ENCODE measurements around the gene SRBD1.
"Not testable (repeated sequence)": the region's sequence is repeated elsewhere in the genome, so short reads cannot be mapped to it uniquely, and the experiment has no call there.

The SRBD1 gene

GRCh38 chr2:45446016-45446415 is 165.1 kb downstream of the SRBD1 start:
- H3K36me3 Mint-ChIP-seq (ENCODE audit: insufficient read depth) = peaks cover 4% of the 10 kb centered on the region
- H3K27me3 Mint-ChIP-seq = no peaks in the 10 kb centered on the region

GRCh38 chr2:45445037-45445436 is 166.0 kb downstream of the SRBD1 start:
- no peak overlapping the region for H3K4me3 Mint-ChIP-seq
- H3K27ac Mint-ChIP-seq = no peak overlapping the region
- peaks cover 4% of the 10 kb centered on the region for H3K36me3 Mint-ChIP-seq (ENCODE audit: insufficient read depth)
- no peak for ATAC-seq (replicated peaks)
- no peaks in the 10 kb centered on the region for H3K9me3 Mint-ChIP-seq
- peaks cover 1 to 7% of the 10 kb centered on the region in 2 donors for H3K4me1 Mint-ChIP-seq (ENCODE audit: low read depth in 2 of 2)
- H3K27me3 Mint-ChIP-seq = no peaks in the 10 kb centered on the region
- no peak for DNase-seq

More at GRCh38 chr2:45446016-45446415, 165.1 kb downstream of the SRBD1 start:
- Mint-ChIP-seq H3K27ac (no peak overlapping the region), H3K9me3 (no peaks in the 10 kb centered on the region), H3K4me3 (no peak overlapping the region), H3K4me1 (ENCODE audit: low read depth in 2 of 2) (peaks cover 1 to 7% of the 10 kb centered on the region in 2 donors)
- DNase-seq = no peak
- ATAC-seq (replicated peaks) = no peak

- Mint-ChIP-seq H3K27ac (peak overlapping the region in 1 of 2 donors; percentile 39), H3K4me3 (no peak overlapping the region), H3K27me3 (no peaks in the 10 kb centered on the region), H3K36me3 (ENCODE audit: insufficient read depth) (peaks cover 4% of the 10 kb centered on the region), H3K4me1 (ENCODE audit: low read depth in 2 of 2) (peaks cover 7 to 16% of the 10 kb centered on the region in 2 donors), H3K9me3 (no peaks in the 10 kb centered on the region)
- no peak for ATAC-seq (replicated peaks)
- DNase-seq = no peak
Observed at GRCh38 chr2:45443012-45443411, 168.1 kb downstream of the SRBD1 start.

- Mint-ChIP-seq H3K4me1 (ENCODE audit: low read depth in 2 of 2) (peaks cover 7 to 20% of the 10 kb centered on the region in 2 donors), H3K27ac (no peak overlapping the region), H3K9me3 (no peaks in the 10 kb centered on the region), H3K36me3 (ENCODE audit: insufficient read depth) (peaks cover 3% of the 10 kb centered on the region), H3K4me3 (no peak overlapping the region), H3K27me3 (no peaks in the 10 kb centered on the region)
- DNase-seq (no peak), ATAC-seq (replicated peaks) (no peak)
Observed at GRCh38 chr2:45442026-45442425, 169.0 kb downstream of the SRBD1 start.

GRCh38 chr2:45441571-45441970 is 169.5 kb downstream of the SRBD1 start:
- no peak overlapping the region for H3K4me3 Mint-ChIP-seq
- DNase-seq (no peak), ATAC-seq (replicated peaks) (no peak)
- no peaks in the 10 kb centered on the region for H3K27me3 Mint-ChIP-seq
- H3K9me3 Mint-ChIP-seq = no peaks in the 10 kb centered on the region
- no peak overlapping the region for H3K27ac Mint-ChIP-seq
- peaks cover 7 to 20% of the 10 kb centered on the region in 2 donors for H3K4me1 Mint-ChIP-seq (ENCODE audit: low read depth in 2 of 2)
- H3K36me3 Mint-ChIP-seq (ENCODE audit: insufficient read depth) = no peaks in the 10 kb centered on the region

GRCh38 chr2:45439788-45440773 is 171.0 kb downstream of the SRBD1 start:
- Mint-ChIP-seq H3K36me3 (ENCODE audit: insufficient read depth) (no peaks in the 10 kb centered on the region), H3K27ac (peak overlapping the region in 1 of 2 donors; percentile 10), H3K4me1 (ENCODE audit: low read depth in 2 of 2) (peaks cover 7 to 34% of the 10 kb centered on the region in 2 donors), H3K9me3 (no peaks in the 10 kb centered on the region), H3K4me3 (no peak overlapping the region), H3K27me3 (no peaks in the 10 kb centered on the region)
- no peak for ATAC-seq (replicated peaks)
- DNase-seq = no peak

- DNase-seq (no peak), ATAC-seq (replicated peaks) (no peak)
- Mint-ChIP-seq H3K4me1 (ENCODE audit: low read depth in 2 of 2) (peaks cover 7 to 35% of the 10 kb centered on the region in 2 donors), H3K27ac (no peak overlapping the region), H3K36me3 (ENCODE audit: insufficient read depth) (no peaks in the 10 kb centered on the region), H3K27me3 (no peaks in the 10 kb centered on the region), H3K4me3 (no peak overlapping the region), H3K9me3 (no peaks in the 10 kb centered on the region)
Observed at GRCh38 chr2:45438872-45439665, 172.0 kb downstream of the SRBD1 start.

- Mint-ChIP-seq H3K27me3 (no peaks in the 10 kb centered on the region), H3K9me3 (no peaks in the 10 kb centered on the region), H3K4me1 (ENCODE audit: low read depth in 2 of 2) (peaks cover 6 to 27% of the 10 kb centered on the region in 2 donors), H3K4me3 (no peak overlapping the region), H3K36me3 (ENCODE audit: insufficient read depth) (peaks cover 3% of the 10 kb centered on the region), H3K27ac (no peak overlapping the region)
- ATAC-seq (replicated peaks) (no peak), DNase-seq (no peak)
Observed at GRCh38 chr2:45436456-45436855, 174.6 kb downstream of the SRBD1 start.

GRCh38 chr2:45435316-45435715 is 175.8 kb downstream of the SRBD1 start:
- H3K4me3 Mint-ChIP-seq = no peak overlapping the region
- ATAC-seq (replicated peaks) (no peak), DNase-seq (no peak)
- H3K9me3 Mint-ChIP-seq = no peaks in the 10 kb centered on the region
- peaks cover 3% of the 10 kb centered on the region for H3K36me3 Mint-ChIP-seq (ENCODE audit: insufficient read depth)
- peaks cover 8 to 31% of the 10 kb centered on the region in 2 donors for H3K4me1 Mint-ChIP-seq (ENCODE audit: low read depth in 2 of 2)
- no peaks in the 10 kb centered on the region for H3K27me3 Mint-ChIP-seq
- no peak overlapping the region for H3K27ac Mint-ChIP-seq

GRCh38 chr2:45433363-45433762 is 177.7 kb downstream of the SRBD1 start:
- no peaks in the 10 kb centered on the region for H3K27me3 Mint-ChIP-seq
- H3K9me3 Mint-ChIP-seq = no peaks in the 10 kb centered on the region
- peaks cover 10 to 30% of the 10 kb centered on the region in 2 donors for H3K4me1 Mint-ChIP-seq (ENCODE audit: low read depth in 2 of 2)
- H3K27ac Mint-ChIP-seq = no peak overlapping the region
- no peak overlapping the region for H3K4me3 Mint-ChIP-seq
- H3K36me3 Mint-ChIP-seq (ENCODE audit: insufficient read depth) = peaks cover 3% of the 10 kb centered on the region
- DNase-seq (no peak), ATAC-seq (replicated peaks) (no peak)

GRCh38 chr2:45432406-45432805 is 178.7 kb downstream of the SRBD1 start:
- no peaks in the 10 kb centered on the region for H3K9me3 Mint-ChIP-seq
- no peak overlapping the region for H3K4me3 Mint-ChIP-seq
- no peaks in the 10 kb centered on the region for H3K27me3 Mint-ChIP-seq
- H3K36me3 Mint-ChIP-seq (ENCODE audit: insufficient read depth) = peaks cover 3% of the 10 kb centered on the region
- DNase-seq (no peak), ATAC-seq (replicated peaks) (no peak)
- no peak overlapping the region for H3K27ac Mint-ChIP-seq
- H3K4me1 Mint-ChIP-seq (ENCODE audit: low read depth in 2 of 2) = peaks cover 13 to 36% of the 10 kb centered on the region in 2 donors

GRCh38 chr2:45426025-45426424 is 185.0 kb downstream of the SRBD1 start:
- H3K4me3 Mint-ChIP-seq; DNase-seq; H3K27me3 Mint-ChIP-seq; ATAC-seq (replicated peaks); H3K27ac Mint-ChIP-seq; H3K9me3 Mint-ChIP-seq; H3K36me3 Mint-ChIP-seq (ENCODE audit: insufficient read depth): not testable (repeated sequence)
- H3K4me1 Mint-ChIP-seq (ENCODE audit: low read depth in 2 of 2) = peaks cover 14 to 17% of the 10 kb centered on the region in 2 donors

GRCh38 chr2:45422921-45423320 is 188.1 kb downstream of the SRBD1 start:
- H3K9me3 Mint-ChIP-seq = no peaks in the 10 kb centered on the region
- H3K4me3 Mint-ChIP-seq = no peak overlapping the region
- no peak overlapping the region for H3K27ac Mint-ChIP-seq
- no peak for ATAC-seq (replicated peaks)
- peaks cover 5% of the 10 kb centered on the region in 2 donors for H3K4me1 Mint-ChIP-seq (ENCODE audit: low read depth in 2 of 2)
- H3K27me3 Mint-ChIP-seq = no peaks in the 10 kb centered on the region
- H3K36me3 Mint-ChIP-seq (ENCODE audit: insufficient read depth) = peaks cover 13% of the 10 kb centered on the region
- no peak for DNase-seq
